ENCODE measurements around the gene EFHC1. TPM values are rescaled to one million over a fixed set of nuclear protein-coding genes. Genes with fewer than 3 reads are reported as not detected.

Gene EFHC1
- total RNA-seq = 10 to 100 TPM; 17.6 to 59.5 (median 23.5) TPM
- 10 to 100 TPM; 12.1 to 27.1 TPM for polyA plus RNA-seq
- long read RNA-seq, donor 1, full-length matches to known transcripts = 27 of 88 reads
- long read RNA-seq, donor 1, partial matches to known transcripts = 44 of 88 reads
- long read RNA-seq, donor 1, other reads (novel, unspliced or antisense) = 17 of 88 reads
- long read RNA-seq, donor 2, full-length matches to known transcripts = 7 of 13 reads
- long read RNA-seq, donor 2, partial matches to known transcripts = 0 of 13 reads
- long read RNA-seq, donor 2, other reads (novel, unspliced or antisense) = 6 of 13 reads
- long read RNA-seq, donor 3, full-length matches to known transcripts = 21 of 38 reads
- long read RNA-seq, donor 3, partial matches to known transcripts = 5 of 38 reads
- long read RNA-seq, donor 3, other reads (novel, unspliced or antisense) = 12 of 38 reads

GRCh38 chr6:52419809-52420667 lies at the start of gene EFHC1:
Gene EFHC1, plus strand, starts transcription at chr6:52420342. Its CDS starts 69 bp downstream, at chr6:52420411.
- 0 to 1% (median 0%) methylated on average over 44 to 57 of the region's 57 CpGs for WGBS, 3 donors
- intact Hi-C loops (cut with DNase I) = loop anchor here (2.0 to 10.0 kb wide), 10 partner anchors 85 to 245 kb away; partner anchors contain the start of genes TRAM2 (in 3 of the 4) and MCM3 (in 1 of the 4)
- Histone ChIP-seq H3K4me3 (peak within 1 kb of the TSS; percentile 68), H3K9me3 (no peaks in the 10 kb centered on the region), H3K36me3 (no peaks in the 10 kb centered on the region), H3K27ac (peak within 1 kb of the TSS; percentile 40 to 72), H3K4me1 (ENCODE audit: insufficient read depth) (peaks cover 5% of the 10 kb centered on the region), H3K27me3 (no peaks in the 10 kb centered on the region)
- DNase-seq = peak; percentile 98 to 100 (median 99)
- TF ChIP-seq POLR2A (IDR thresholded peaks at IDR 0.05) (peak; percentile 79), CTCF (IDR thresholded peaks at IDR 0.05) (no peak), EP300 (IDR thresholded peaks at IDR 0.05) (no peak)

GRCh38 chr6:52371656-52372191 lies 48.4 kb upstream of the EFHC1 start:
- 18 to 29% (median 26%) methylated on average over 2 of the region's 2 CpGs for WGBS, 3 donors
- Histone ChIP-seq H3K27ac (no peak overlapping the region), H3K9me3 (no peaks in the 10 kb centered on the region), H3K4me3 (no peak overlapping the region), H3K36me3 (no peaks in the 10 kb centered on the region), H3K4me1 (ENCODE audit: insufficient read depth) (peaks cover 8% of the 10 kb centered on the region), H3K27me3 (no peaks in the 10 kb centered on the region)
- DNase-seq = no peak
- TF ChIP-seq EP300 (IDR thresholded peaks at IDR 0.05) (no peak), POLR2A (IDR thresholded peaks at IDR 0.05) (no peak), CTCF (IDR thresholded peaks at IDR 0.05) (no peak)
- intact Hi-C loops (cut with DNase I) = no loop called here

- Histone ChIP-seq H3K4me1 (ENCODE audit: insufficient read depth) (peaks cover 6% of the 10 kb centered on the region), H3K27me3 (no peaks in the 10 kb centered on the region), H3K36me3 (no peaks in the 10 kb centered on the region), H3K9me3 (no peaks in the 10 kb centered on the region), H3K4me3 (no peak overlapping the region), H3K27ac (no peak overlapping the region)
- TF ChIP-seq CTCF (IDR thresholded peaks at IDR 0.05) = no peak
- TF ChIP-seq POLR2A (IDR thresholded peaks at IDR 0.05) = no peak
- TF ChIP-seq EP300 (IDR thresholded peaks at IDR 0.05) = no peak
- DNase-seq = no peak
- WGBS, 3 donors = 95% methylated on average over 5 of the region's 5 CpGs
- intact Hi-C loops (cut with DNase I) = no loop called here
These were observed 46.9 kb upstream of the EFHC1 start for GRCh38 chr6:52373151-52373690.

GRCh38 chr6:52374247-52374646 lies 45.9 kb upstream of the EFHC1 start:
- TF ChIP-seq POLR2A (IDR thresholded peaks at IDR 0.05) (no peak), CTCF (IDR thresholded peaks at IDR 0.05) (no peak), EP300 (IDR thresholded peaks at IDR 0.05) (no peak)
- peaks cover 6% of the 10 kb centered on the region for H3K4me1 ChIP-seq (ENCODE audit: insufficient read depth)
- H3K4me3 ChIP-seq = no peak overlapping the region
- H3K27me3 ChIP-seq = no peaks in the 10 kb centered on the region
- no peaks in the 10 kb centered on the region for H3K9me3 ChIP-seq
- H3K27ac ChIP-seq = no peak overlapping the region
- H3K36me3 ChIP-seq = no peaks in the 10 kb centered on the region
- intact Hi-C loops (cut with DNase I) = no loop called here
- 92 to 96% (median 94%) methylated on average over 4 of the region's 4 CpGs for WGBS, 3 donors
- DNase-seq = no peak
